Pons (tissue), 1 donor: Measurements from ENCODE around the gene ZBTB20.

Experiments used
- DNase-seq: peaks from one replicate; pipeline ENCODE4 v3.0.0-alpha.2; 2016; ENCODE audit warnings: low spot score

ZBTB20 gene

GRCh38 chr3:114478801-114479200 lies 668.3 kb downstream of the ZBTB20 start:
- no peak for DNase-seq

- no peak for DNase-seq
These were observed 670.6 kb downstream of the ZBTB20 start for GRCh38 chr3:114476511-114476910.

DNA sequence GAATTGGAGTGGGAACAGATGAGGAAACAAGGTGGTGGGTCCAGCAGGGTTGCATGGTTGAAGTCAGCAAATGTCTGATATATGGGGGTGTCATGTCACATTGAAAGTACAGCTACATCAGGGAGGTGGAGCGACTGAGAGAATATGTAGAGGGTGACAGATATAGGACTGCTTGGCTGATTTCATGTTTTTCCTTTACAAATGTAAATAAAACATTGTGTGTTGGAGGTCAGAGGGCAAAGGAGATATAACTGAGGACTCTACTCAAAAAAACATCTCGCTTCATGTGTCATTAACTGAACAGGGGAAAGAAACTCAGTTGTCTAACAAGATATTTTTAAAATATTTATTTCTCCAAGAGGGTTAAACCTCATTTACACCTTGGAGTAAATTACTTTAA lies 675.6 kb downstream of the ZBTB20 start:
- no peak for DNase-seq

DNA sequence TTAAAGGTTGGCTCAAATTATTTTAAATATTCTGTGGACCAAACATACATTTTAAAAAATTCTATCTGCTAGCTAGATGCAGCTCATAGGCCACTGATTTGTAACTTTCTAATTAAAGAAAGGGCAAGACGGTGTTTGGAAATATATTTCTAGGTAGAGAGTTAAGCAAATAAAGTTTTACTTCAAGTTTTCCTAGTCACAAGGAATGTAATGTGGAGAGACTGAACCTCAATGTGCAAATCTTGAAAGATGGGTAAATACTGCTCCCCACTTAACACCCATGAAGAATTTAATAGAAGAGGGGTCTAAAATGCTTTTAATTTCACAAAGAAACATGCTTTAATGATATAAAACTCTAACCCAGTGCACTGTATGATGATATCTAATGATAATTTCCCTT lies 678.0 kb downstream of the ZBTB20 start:
- DNase-seq, result no peak

- no peak for DNase-seq
These were observed 680.3 kb downstream of the ZBTB20 start for GRCh38 chr3:114466816-114467215.

GRCh38 chr3:114466251-114466650 lies 680.8 kb downstream of the ZBTB20 start:
- DNase-seq, result no peak

GRCh38 chr3:114464548-114464947 lies 682.5 kb downstream of the ZBTB20 start:
- no peak for DNase-seq

- no peak for DNase-seq
These were observed 684.3 kb downstream of the ZBTB20 start for GRCh38 chr3:114462750-114463149.

DNA sequence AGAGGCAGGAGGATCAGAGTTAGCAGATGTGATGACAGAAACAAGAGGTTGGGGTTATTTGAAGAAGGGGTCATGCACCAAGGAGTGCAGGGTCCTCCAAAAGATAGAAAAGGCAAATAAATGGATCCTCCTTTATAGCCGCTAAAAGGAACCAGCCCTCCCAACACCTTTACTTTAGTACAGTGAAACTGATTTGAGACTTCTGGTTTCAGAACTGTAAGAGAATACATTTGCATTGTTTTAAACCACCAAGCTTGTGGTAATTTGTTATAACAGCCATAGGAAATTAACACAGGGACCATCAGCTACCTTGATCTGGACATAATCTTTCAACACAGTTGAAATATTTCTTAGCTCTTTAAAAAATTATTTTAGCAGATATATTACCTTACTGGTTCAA lies 686.6 kb downstream of the ZBTB20 start:
- no peak for DNase-seq

- DNase-seq, result no peak
These were observed 690.3 kb downstream of the ZBTB20 start for GRCh38 chr3:114456742-114457141.

GRCh38 chr3:114455432-114455831 lies 691.7 kb downstream of the ZBTB20 start:
- no peak for DNase-seq

- peak; percentile 89 for DNase-seq
These were observed 692.4 kb downstream of the ZBTB20 start for GRCh38 chr3:114454551-114455251.

GRCh38 chr3:114453361-114453780 lies 693.7 kb downstream of the ZBTB20 start:
- DNase-seq, result peak; percentile 70

DNA sequence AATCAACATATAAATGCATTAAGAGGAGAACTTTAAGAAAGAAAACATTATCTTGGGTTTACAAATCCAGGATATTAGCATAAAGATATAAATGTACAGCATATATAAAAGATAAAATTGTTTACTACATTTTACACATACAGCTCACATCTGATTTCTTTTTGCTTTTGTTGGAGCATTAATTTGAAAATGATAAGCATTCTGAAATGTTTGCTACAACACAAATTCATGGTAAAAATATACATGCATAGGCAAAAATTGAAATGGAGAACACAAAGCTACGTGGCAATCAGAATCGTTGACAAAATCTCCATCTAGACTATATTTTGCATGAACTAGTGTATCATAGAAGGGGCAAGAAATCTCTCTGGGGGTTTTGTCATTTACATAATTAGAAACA lies 694.2 kb downstream of the ZBTB20 start:
- peak; percentile 45 for DNase-seq

- peak; percentile 82 for DNase-seq
These were observed 694.8 kb downstream of the ZBTB20 start for GRCh38 chr3:114452256-114452655.

DNA sequence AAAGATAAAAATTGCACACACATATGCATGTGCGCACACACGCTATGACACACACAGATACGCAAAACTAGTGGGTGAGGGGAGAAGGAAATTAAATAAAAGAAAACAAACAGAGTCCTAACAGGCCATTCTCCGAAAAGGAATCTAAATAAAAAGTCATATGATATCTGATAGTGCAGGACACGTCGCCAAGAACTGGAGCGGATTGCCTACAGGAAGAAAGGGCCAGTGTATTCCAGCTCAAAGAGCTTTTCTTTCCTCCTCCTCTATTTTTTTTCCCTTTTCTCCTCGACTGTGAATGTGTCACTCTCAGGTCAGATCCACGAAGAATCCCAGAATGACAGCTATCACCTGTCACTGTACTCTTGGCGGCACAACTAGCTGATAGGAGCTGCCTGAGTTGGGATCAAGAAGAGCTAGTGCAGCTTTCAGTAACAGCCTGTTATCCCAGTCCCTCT lies 695.5 kb downstream of the ZBTB20 start:
- peak; percentile 93 for DNase-seq

- DNase-seq, result peak; percentile 78
These were observed 696.0 kb downstream of the ZBTB20 start for GRCh38 chr3:114451051-114451451.

- DNase-seq, result no peak
These were observed 697.0 kb downstream of the ZBTB20 start for GRCh38 chr3:114450008-114450596.

- peak; percentile 71 for DNase-seq
These were observed 697.6 kb downstream of the ZBTB20 start for GRCh38 chr3:114449271-114450007.

GRCh38 chr3:114447950-114448479 lies 699.1 kb downstream of the ZBTB20 start:
- peak; percentile 48 for DNase-seq

DNA sequence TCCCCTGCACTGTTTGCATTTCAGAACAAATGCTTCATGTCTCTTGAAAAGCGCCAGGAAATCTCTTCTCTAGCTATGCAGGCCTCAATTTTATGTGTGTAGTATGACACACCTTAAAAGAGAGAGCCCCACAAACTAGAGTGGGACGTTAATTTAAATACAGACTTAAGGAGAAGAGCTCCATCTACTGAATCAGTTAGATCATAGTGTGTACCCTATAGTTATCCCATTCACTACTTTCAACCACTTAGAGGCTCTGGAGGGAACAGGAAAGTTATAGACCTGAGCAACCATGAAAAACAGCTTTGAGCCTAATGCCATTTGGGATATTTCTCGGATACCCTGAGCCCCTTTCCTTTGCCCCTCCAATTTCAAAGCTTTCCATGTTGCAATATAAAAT lies 699.5 kb downstream of the ZBTB20 start:
- DNase-seq, result peak; percentile 85

GRCh38 chr3:114446600-114446999 lies 700.5 kb downstream of the ZBTB20 start:
- peak; percentile 60 for DNase-seq

DNA sequence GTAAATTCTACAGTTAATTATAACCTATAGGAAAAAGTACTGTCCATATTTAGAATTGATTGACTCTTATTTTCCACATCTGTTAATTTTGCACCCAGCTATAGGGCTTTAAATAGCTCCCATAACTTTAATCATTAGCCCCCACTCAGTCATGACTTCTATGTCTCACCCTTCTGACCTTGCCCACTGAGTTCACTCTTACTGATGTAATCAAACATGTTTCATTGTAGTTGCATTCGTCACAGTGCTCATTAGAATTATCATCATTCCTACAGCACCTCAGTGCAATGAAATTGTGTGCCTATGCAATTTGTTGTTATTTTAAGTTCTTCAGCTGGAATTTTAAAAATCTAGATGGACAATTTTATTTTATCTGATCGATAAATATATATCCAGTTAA lies 701.9 kb downstream of the ZBTB20 start:
- DNase-seq, result no peak
